ENCODE results near the gene ALKBH8.
"Not testable (repeated sequence)": the region's sequence is repeated elsewhere in the genome, so short reads cannot be mapped to it uniquely, and the experiment has no call there.

The ALKBH8 gene

DNA sequence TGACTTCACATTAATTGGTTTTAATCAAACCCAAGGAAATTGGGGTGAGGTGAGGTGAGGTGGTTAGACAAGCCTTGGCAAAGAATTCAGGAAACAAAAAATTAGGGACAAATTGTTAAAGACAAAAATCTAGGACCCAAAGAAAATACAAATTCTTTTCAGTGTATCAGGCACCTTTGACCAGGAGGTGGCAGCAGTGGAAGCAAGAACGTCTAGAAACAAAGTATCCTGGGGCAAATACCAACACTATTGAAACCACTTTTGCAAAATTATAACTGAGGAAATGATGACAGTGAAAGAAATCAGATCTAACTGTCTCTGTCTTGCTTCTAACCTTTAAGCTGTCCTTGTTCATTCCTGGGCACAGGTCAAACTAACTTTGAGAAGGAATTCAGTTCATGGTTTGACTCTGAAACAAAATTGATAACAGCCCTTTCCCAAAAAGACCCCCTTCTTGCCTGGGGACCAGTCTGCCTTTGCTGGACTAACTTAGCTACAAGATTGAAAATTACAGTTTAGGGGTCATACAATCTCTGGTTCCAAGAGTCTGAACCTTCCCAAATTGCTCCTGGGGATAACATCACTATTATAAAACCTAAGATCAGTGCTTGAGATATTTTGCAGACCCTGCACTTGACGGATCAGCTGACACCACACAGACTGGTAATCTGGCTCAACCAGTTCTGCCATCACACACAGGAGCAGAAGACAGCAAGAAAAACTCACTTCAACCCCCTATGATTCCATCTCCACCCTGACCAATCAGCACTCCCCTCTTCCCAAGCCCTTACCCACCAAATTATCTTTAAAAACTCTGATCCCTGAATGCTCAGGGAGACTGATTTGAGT, 11.2 kb upstream of the ALKBH8 start:
- not testable (repeated sequence) for H3K27ac ChIP-seq (ENCODE audit: low read depth, low read length, severe bottlenecking); H3K36me3 ChIP-seq (ENCODE audit: control insufficient read depth, insufficient read depth, low read length); H3K9me3 ChIP-seq (ENCODE audit: control insufficient read depth, low read length); H3K4me3 ChIP-seq (ENCODE audit: extremely low read depth, insufficient read depth, low read length, poor library complexity, severe bottlenecking); H3K4me1 ChIP-seq (ENCODE audit: control insufficient read depth, insufficient read depth, low read length, poor library complexity, severe bottlenecking)
- 86 to 100% methylated on average over 1 of the region's 2 CpGs for WGBS, 2 experiments (ENCODE audit: insufficient coverage in 2 of 2)

DNA sequence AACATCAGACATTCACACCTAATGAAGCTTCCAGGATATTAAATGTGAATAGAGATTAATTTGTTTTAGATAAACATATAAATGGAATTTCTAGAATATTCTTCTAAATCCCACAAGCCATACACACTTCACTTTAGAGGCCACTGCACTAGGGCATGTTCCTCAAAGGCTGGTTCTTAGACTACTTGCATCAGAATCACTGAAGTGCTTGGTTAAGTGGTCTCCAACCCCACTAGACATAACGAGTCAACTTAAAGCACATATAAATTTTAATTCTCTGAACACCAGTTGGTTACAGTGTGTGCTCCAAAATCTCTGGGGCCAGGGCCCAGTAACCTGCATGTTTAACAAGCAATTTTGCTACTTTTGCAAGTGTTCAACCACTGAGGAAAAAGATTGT, 7.9 kb upstream of the ALKBH8 start:
- Histone ChIP-seq H3K27ac (ENCODE audit: low read depth, low read length, severe bottlenecking) (no peak overlapping the region), H3K4me3 (ENCODE audit: extremely low read depth, insufficient read depth, low read length, poor library complexity, severe bottlenecking) (no peak overlapping the region), H3K4me1 (ENCODE audit: control insufficient read depth, insufficient read depth, low read length, poor library complexity, severe bottlenecking) (no peaks in the 10 kb centered on the region), H3K36me3 (ENCODE audit: control insufficient read depth, insufficient read depth, low read length) (no peaks in the 10 kb centered on the region), H3K9me3 (ENCODE audit: control insufficient read depth, low read length) (no peaks in the 10 kb centered on the region)
- WGBS, 2 experiments (ENCODE audit: insufficient coverage in 2 of 2): no CpG with 5 or more reads among the region's 1 CpG

DNA sequence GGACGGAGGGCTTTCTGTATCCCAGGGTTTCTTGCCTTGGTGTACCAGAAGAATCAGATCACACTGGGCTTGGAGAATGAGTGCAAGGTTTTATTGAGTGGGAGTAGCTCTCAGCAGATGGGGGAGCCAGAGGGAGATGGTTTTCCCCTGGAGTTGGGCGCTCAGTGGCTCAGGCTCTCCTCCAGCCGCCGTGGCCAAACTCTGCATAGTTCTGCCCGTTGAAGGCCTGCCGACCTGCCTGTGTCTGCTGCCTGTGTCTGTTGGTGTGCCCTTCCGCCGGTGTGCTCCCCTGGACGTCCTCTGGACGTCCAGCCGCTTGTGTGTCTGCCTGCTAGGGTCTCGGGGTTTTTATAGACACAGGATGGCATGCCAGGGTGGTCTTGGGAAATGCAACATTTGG, 4.5 kb upstream of the ALKBH8 start:
- H3K4me3 ChIP-seq (ENCODE audit: extremely low read depth, insufficient read depth, low read length, poor library complexity, severe bottlenecking): no peak overlapping the region
- no peaks in the 10 kb centered on the region for H3K36me3 ChIP-seq (ENCODE audit: control insufficient read depth, insufficient read depth, low read length)
- WGBS, 2 experiments (ENCODE audit: insufficient coverage in 2 of 2): 95 to 100% methylated on average over 2 to 11 of the region's 12 CpGs
- peaks cover 4% of the 10 kb centered on the region for H3K4me1 ChIP-seq (ENCODE audit: control insufficient read depth, insufficient read depth, low read length, poor library complexity, severe bottlenecking)
- no peak overlapping the region for H3K27ac ChIP-seq (ENCODE audit: low read depth, low read length, severe bottlenecking)
- H3K9me3 ChIP-seq (ENCODE audit: control insufficient read depth, low read length): no peaks in the 10 kb centered on the region

DNA sequence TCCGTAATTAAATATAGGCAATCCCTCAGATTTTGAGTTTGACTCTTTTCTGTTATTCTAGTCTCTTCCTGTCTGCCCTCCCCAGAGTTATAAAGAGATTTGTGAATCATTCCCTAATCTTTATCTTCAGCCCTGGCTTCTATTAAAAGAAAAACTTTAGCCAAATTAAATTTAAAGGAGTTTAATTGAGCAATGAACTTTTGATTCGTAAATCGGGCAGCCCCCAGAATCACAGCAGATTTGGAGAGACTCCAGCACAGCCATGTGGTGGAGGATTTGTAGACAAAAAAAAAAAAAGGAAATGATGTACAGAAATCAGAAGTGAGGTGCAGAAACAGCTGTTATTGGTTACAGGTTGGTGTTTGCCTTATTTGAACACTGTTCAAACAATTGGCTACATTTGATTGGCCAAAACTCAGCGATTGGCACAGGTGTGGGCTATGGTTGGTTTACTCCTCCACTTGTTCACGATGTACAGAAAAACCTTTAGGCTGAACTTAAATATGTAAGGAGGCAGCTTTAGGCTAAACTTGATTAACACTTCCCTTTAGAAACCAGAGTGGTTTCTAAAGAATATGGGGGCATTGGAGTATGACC, 2.3 kb upstream of the ALKBH8 start:
- WGBS, 2 experiments (ENCODE audit: insufficient coverage in 2 of 2): 96 to 97% methylated on average over 4 to 5 of the region's 5 CpGs
- Histone ChIP-seq H3K27ac (ENCODE audit: low read depth, low read length, severe bottlenecking) (no peak overlapping the region), H3K4me1 (ENCODE audit: control insufficient read depth, insufficient read depth, low read length, poor library complexity, severe bottlenecking) (peaks cover 12% of the 10 kb centered on the region), H3K9me3 (ENCODE audit: control insufficient read depth, low read length) (no peaks in the 10 kb centered on the region), H3K4me3 (ENCODE audit: extremely low read depth, insufficient read depth, low read length, poor library complexity, severe bottlenecking) (no peak overlapping the region), H3K36me3 (ENCODE audit: control insufficient read depth, insufficient read depth, low read length) (no peaks in the 10 kb centered on the region)

DNA sequence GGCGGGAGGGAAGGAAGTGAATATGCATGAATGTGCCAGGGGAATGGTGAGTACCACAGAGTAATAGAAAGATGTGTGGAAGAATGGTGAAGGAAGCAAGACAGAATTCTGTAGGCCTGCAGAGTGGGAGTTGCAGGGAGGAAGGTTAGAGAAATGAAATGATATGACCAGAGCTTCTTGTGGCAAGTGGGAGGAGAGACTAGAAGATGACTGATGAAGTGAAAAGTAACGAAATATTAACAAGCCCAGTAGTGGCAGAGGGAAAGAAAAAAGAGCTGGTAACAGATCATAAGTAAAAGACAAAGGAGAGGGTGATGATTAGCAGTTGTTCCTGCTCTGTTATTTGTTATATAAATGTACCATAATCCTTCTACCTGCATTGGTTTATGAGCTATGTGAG, 1.0 kb upstream of the ALKBH8 start:
- no peak overlapping the region for H3K27ac ChIP-seq (ENCODE audit: low read depth, low read length, severe bottlenecking)
- H3K4me3 ChIP-seq (ENCODE audit: extremely low read depth, insufficient read depth, low read length, poor library complexity, severe bottlenecking): no peak overlapping the region
- WGBS, 2 experiments (ENCODE audit: insufficient coverage in 2 of 2): 91 to 95% methylated on average over 2 of the region's 2 CpGs
- H3K9me3 ChIP-seq (ENCODE audit: control insufficient read depth, low read length): no peaks in the 10 kb centered on the region
- no peaks in the 10 kb centered on the region for H3K36me3 ChIP-seq (ENCODE audit: control insufficient read depth, insufficient read depth, low read length)
- peaks cover 12% of the 10 kb centered on the region for H3K4me1 ChIP-seq (ENCODE audit: control insufficient read depth, insufficient read depth, low read length, poor library complexity, severe bottlenecking)

DNA sequence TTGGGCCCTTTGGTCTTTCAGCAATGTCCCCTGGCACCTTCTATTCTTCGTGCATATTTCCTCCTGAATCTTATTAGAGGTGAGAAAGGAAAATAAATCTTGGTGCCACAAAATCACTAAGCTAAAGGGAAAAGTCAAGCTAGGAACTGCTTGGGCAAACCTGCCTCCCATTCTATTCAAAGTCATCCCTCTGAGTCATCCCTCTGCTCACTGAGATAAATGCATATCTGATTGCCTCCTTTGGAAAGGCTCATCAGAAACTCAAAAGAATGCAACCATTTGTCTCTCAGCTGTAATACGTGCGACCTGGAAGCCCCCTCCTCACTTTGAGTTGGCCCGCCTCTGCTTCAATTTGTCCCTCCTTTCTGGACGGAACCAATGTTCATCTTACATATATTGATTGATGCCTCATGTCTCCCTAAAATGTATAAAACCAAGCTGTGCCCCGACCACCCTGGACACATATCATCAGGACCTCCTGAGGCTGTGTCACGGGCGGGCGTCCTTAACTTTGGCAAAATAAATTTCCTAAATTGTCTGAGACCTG, 493 bp upstream of the ALKBH8 start:
- H3K4me3 ChIP-seq (ENCODE audit: extremely low read depth, insufficient read depth, low read length, poor library complexity, severe bottlenecking): peak overlapping the region; percentile 74
- 48 to 49% methylated on average over 7 to 9 of the region's 9 CpGs for WGBS, 2 experiments (ENCODE audit: insufficient coverage in 2 of 2)
- peaks cover 12% of the 10 kb centered on the region for H3K4me1 ChIP-seq (ENCODE audit: control insufficient read depth, insufficient read depth, low read length, poor library complexity, severe bottlenecking)
- H3K9me3 ChIP-seq (ENCODE audit: control insufficient read depth, low read length); H3K36me3 ChIP-seq (ENCODE audit: control insufficient read depth, insufficient read depth, low read length): not testable (repeated sequence)
- peak overlapping the region; percentile 81 for H3K27ac ChIP-seq (ENCODE audit: low read depth, low read length, severe bottlenecking)

DNA sequence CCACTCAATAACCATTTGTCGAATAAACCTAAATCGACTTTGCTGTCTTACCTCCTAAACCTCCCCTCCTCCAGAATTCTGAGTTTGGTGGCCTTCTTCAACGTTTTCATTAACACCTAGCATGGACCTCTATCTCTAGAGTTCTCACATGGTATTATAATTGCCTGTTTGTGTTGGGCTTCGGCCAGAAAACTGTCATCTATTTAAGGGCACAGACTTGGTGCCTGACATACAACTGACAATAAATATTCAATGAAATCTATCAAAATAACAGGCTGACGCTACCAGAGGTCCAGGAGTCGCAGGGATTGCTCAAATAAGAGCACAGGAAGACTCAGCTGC, 687 bp downstream of the ALKBH8 start:
- H3K36me3 ChIP-seq (ENCODE audit: control insufficient read depth, insufficient read depth, low read length): no peaks in the 10 kb centered on the region
- peak overlapping the region; percentile 52 for H3K27ac ChIP-seq (ENCODE audit: low read depth, low read length, severe bottlenecking)
- H3K4me3 ChIP-seq (ENCODE audit: extremely low read depth, insufficient read depth, low read length, poor library complexity, severe bottlenecking): peak overlapping the region; percentile 74
- peaks cover 12% of the 10 kb centered on the region for H3K4me1 ChIP-seq (ENCODE audit: control insufficient read depth, insufficient read depth, low read length, poor library complexity, severe bottlenecking)
- H3K9me3 ChIP-seq (ENCODE audit: control insufficient read depth, low read length): no peaks in the 10 kb centered on the region
- 6 to 27% methylated on average over 4 to 5 of the region's 6 CpGs for WGBS, 2 experiments (ENCODE audit: insufficient coverage in 2 of 2)

DNA sequence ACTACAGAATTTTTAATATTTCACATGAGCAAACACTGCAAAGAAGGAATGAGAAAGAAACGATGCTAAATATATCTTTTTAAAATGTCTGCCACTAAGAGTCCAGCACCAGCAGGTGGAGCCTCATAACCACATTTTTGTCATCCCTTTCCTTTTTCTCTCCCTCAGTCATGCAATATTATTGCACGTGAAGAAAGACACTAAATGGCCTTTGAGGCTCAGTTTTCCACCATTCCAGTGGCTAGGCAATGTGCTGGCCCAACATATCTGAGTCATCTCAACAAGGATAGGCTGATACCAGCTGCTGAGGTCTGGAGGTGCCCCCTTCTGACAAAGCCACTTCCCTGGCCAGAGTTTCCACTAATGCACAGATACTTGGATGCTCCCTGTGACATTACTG, 1.8 kb downstream of the ALKBH8 start:
- 33 to 40% methylated on average over 1 of the region's 2 CpGs for WGBS, 2 experiments (ENCODE audit: insufficient coverage in 2 of 2)
- Histone ChIP-seq H3K4me1 (ENCODE audit: control insufficient read depth, insufficient read depth, low read length, poor library complexity, severe bottlenecking) (peaks cover 12% of the 10 kb centered on the region), H3K9me3 (ENCODE audit: control insufficient read depth, low read length) (no peaks in the 10 kb centered on the region), H3K4me3 (ENCODE audit: extremely low read depth, insufficient read depth, low read length, poor library complexity, severe bottlenecking) (no peak overlapping the region), H3K27ac (ENCODE audit: low read depth, low read length, severe bottlenecking) (peak overlapping the region; percentile 4), H3K36me3 (ENCODE audit: control insufficient read depth, insufficient read depth, low read length) (no peaks in the 10 kb centered on the region)

DNA sequence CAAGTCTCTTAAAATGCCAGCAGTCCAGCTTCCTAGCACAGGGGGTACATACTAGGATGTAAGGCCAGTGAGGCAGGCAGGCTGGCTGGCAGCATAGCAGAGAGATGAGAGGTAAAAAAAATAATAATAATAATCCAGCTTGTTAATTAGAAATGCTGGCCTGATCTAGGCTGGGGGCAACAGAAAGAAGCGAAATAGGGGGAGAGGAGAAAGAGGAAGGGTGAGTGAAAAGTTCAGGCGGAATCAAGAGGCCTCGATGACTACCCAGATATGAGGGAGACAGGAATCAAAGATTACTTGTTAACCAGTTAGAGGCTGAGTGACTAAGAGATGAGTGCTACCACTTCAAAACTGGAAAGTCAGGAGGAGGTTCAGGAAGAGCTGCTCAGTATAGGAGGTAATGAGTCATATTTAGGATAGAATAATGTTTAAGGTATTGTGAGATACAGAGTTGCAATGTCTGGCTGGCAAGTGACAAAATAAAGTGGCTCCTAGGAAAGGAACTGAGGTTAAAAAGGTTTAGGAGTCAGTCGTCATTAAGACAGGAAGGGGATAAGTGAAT, 2.8 kb downstream of the ALKBH8 start:
- H3K4me3 ChIP-seq (ENCODE audit: extremely low read depth, insufficient read depth, low read length, poor library complexity, severe bottlenecking): no peak overlapping the region
- WGBS, 2 experiments (ENCODE audit: insufficient coverage in 2 of 2): 50 to 54% methylated on average over 2 to 3 of the region's 4 CpGs
- no peaks in the 10 kb centered on the region for H3K9me3 ChIP-seq (ENCODE audit: control insufficient read depth, low read length)
- H3K27ac ChIP-seq (ENCODE audit: low read depth, low read length, severe bottlenecking): peak overlapping the region; percentile 52
- H3K4me1 ChIP-seq (ENCODE audit: control insufficient read depth, insufficient read depth, low read length, poor library complexity, severe bottlenecking): peaks cover 12% of the 10 kb centered on the region
- no peaks in the 10 kb centered on the region for H3K36me3 ChIP-seq (ENCODE audit: control insufficient read depth, insufficient read depth, low read length)

DNA sequence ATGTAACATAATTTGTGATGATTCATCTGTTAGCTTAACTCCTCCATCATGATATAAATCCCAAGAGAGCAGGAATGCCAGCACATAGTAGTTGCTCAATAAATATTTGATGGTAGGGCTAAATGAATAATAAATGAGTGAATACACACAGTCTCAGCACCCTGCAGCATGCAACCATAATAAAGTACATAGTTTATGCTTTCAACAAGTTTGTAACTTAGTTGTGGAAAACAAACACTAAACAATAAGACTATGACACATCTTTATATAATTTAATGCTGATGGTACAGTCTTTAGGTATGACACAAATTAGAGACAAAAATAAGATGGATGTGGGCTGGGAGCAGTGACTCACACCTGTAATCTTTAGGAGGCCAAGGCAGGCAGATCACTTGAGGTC, 3.8 kb downstream of the ALKBH8 start:
- H3K36me3 ChIP-seq (ENCODE audit: control insufficient read depth, insufficient read depth, low read length): no peaks in the 10 kb centered on the region
- H3K9me3 ChIP-seq (ENCODE audit: control insufficient read depth, low read length): no peaks in the 10 kb centered on the region
- no peak overlapping the region for H3K27ac ChIP-seq (ENCODE audit: low read depth, low read length, severe bottlenecking)
- peaks cover 12% of the 10 kb centered on the region for H3K4me1 ChIP-seq (ENCODE audit: control insufficient read depth, insufficient read depth, low read length, poor library complexity, severe bottlenecking)
- H3K4me3 ChIP-seq (ENCODE audit: extremely low read depth, insufficient read depth, low read length, poor library complexity, severe bottlenecking): no peak overlapping the region

DNA sequence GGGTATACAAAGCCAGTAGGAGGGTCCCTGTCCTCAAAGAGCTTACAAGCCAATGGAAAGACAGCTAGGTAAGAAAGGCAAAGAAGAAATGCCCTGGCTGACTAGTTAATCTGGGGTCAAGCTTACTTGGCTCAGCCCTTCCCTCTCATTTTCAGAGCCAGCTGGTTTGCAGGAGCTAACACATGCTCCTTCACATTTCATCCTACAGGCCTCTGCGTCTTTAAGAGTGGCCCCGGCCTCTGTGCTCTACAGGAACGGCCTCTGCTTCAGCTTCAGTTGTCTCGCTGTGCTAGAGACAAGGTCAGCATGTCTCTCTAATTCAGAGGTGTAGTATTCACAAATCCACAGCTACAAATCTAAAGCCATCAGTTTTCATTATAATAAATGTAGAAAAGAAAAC, 15.2 kb downstream of the ALKBH8 start:
- Histone ChIP-seq H3K27ac (ENCODE audit: low read depth, low read length, severe bottlenecking) (no peak overlapping the region), H3K4me1 (ENCODE audit: control insufficient read depth, insufficient read depth, low read length, poor library complexity, severe bottlenecking) (peaks cover 2% of the 10 kb centered on the region), H3K4me3 (ENCODE audit: extremely low read depth, insufficient read depth, low read length, poor library complexity, severe bottlenecking) (no peak overlapping the region), H3K9me3 (ENCODE audit: control insufficient read depth, low read length) (no peaks in the 10 kb centered on the region), H3K36me3 (ENCODE audit: control insufficient read depth, insufficient read depth, low read length) (peaks cover 4% of the 10 kb centered on the region)
- 94 to 100% methylated on average over 3 to 4 of the region's 4 CpGs for WGBS, 2 experiments (ENCODE audit: insufficient coverage in 2 of 2)

Data from mesodermal cell (in vitro differentiated cells).